ENCODE results near the gene CLASRP.

- no peak for TF ChIP-seq POLR2A (IDR thresholded peaks at IDR 0.05; ENCODE audit: low read length)
- no peak for TF ChIP-seq CTCF (IDR thresholded peaks at IDR 0.05)
- TF ChIP-seq, protein P1, sequence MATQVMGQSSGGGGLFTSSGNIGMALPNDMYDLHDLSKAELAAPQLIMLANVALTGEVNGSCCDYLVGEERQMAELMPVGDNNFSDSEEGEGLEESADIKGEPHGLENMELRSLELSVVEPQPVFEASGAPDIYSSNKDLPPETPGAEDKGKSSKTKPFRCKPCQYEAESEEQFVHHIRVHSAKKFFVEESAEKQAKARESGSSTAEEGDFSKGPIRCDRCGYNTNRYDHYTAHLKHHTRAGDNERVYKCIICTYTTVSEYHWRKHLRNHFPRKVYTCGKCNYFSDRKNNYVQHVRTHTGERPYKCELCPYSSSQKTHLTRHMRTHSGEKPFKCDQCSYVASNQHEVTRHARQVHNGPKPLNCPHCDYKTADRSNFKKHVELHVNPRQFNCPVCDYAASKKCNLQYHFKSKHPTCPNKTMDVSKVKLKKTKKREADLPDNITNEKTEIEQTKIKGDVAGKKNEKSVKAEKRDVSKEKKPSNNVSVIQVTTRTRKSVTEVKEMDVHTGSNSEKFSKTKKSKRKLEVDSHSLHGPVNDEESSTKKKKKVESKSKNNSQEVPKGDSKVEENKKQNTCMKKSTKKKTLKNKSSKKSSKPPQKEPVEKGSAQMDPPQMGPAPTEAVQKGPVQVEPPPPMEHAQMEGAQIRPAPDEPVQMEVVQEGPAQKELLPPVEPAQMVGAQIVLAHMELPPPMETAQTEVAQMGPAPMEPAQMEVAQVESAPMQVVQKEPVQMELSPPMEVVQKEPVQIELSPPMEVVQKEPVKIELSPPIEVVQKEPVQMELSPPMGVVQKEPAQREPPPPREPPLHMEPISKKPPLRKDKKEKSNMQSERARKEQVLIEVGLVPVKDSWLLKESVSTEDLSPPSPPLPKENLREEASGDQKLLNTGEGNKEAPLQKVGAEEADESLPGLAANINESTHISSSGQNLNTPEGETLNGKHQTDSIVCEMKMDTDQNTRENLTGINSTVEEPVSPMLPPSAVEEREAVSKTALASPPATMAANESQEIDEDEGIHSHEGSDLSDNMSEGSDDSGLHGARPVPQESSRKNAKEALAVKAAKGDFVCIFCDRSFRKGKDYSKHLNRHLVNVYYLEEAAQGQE (IDR thresholded peaks at IDR 0.05) = no peak
- TF ChIP-seq ZFP36 (IDR thresholded peaks at IDR 0.05; ENCODE audit: borderline replicate concordance, partially characterized antibody) = no peak
- TF ChIP-seq USF2 (IDR thresholded peaks at IDR 0.05) = no peak
- no peak for TF ChIP-seq FOSL2 (IDR thresholded peaks at IDR 0.05)
- TF ChIP-seq FOSL2 (CRISPR knock-in tag; IDR thresholded peaks at IDR 0.05) = no peak
- TF ChIP-seq, protein P2, sequence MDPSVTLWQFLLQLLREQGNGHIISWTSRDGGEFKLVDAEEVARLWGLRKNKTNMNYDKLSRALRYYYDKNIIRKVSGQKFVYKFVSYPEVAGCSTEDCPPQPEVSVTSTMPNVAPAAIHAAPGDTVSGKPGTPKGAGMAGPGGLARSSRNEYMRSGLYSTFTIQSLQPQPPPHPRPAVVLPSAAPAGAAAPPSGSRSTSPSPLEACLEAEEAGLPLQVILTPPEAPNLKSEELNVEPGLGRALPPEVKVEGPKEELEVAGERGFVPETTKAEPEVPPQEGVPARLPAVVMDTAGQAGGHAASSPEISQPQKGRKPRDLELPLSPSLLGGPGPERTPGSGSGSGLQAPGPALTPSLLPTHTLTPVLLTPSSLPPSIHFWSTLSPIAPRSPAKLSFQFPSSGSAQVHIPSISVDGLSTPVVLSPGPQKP (IDR thresholded peaks at IDR 0.05; ENCODE audit: low read depth, low read length) = no peak
- TF ChIP-seq KDM1A (IDR thresholded peaks at IDR 0.05; ENCODE audit: low read depth) = no peak
- no peak for TF ChIP-seq CEBPB (IDR thresholded peaks at IDR 0.05)
- TF ChIP-seq, protein P3, sequence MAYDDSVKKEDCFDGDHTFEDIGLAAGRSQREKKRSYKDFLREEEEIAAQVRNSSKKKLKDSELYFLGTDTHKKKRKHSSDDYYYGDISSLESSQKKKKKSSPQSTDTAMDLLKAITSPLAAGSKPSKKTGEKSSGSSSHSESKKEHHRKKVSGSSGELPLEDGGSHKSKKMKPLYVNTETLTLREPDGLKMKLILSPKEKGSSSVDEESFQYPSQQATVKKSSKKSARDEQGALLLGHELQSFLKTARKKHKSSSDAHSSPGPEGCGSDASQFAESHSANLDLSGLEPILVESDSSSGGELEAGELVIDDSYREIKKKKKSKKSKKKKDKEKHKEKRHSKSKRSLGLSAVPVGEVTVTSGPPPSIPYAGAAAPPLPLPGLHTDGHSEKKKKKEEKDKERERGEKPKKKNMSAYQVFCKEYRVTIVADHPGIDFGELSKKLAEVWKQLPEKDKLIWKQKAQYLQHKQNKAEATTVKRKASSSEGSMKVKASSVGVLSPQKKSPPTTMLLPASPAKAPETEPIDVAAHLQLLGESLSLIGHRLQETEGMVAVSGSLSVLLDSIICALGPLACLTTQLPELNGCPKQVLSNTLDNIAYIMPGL (CRISPR knock-in tag; IDR thresholded peaks at IDR 0.05; ENCODE audit: borderline replicate concordance) = no peak
- TF ChIP-seq RFX5 (IDR thresholded peaks at IDR 0.05) = no peak
Observed at GRCh38 chr19:45094707-45095106, 55.9 kb downstream of the CLASRP start.

Data from A549 (cell line).